Measurements from ENCODE around the gene JAML. TPM values are rescaled to one million over a fixed set of nuclear protein-coding genes. Genes with fewer than 3 reads are reported as not detected.

Gene JAML
- total RNA-seq, 1 donor from 2014 or later = not detected

DNA sequence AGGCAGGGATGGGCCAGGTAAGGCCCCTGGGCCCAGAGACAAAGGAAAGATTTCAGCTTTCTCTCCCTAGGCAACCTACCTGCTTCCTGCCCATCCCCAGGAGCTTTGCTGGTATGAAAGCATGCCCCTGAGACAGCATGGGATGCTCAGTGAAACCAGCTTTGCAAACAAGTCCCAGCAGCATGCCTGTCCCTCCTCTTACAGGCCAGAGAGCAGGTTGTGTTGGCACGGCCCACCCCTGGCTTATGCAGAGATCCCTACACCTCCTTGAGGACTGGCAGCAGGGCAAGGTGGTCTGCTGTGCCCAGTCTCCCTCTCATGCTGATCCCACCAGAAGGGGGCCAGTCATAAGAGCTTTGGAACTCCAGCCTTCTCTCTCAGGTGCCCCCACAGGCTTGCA, 75.3 kb downstream of the JAML start:
- intact Hi-C loops (cut with DNase I) = loop anchor here (5.0 to 10.0 kb wide), 2 partner anchors 208 to 335 kb away; partner anchors contain the start of gene UBE4A
- H3K4me1 ChIP-seq = peaks cover 3 to 23% of the 10 kb centered on the region in 2 donors

GRCh38 chr11:118148856-118149255, 76.0 kb downstream of the JAML start:
- H3K27ac ChIP-seq = no peak overlapping the region
- peaks cover 3 to 23% of the 10 kb centered on the region in 2 donors for H3K4me1 ChIP-seq
- TF ChIP-seq CTCF (IDR thresholded peaks at IDR 0.05) = no peak
- H3K27me3 ChIP-seq = no peaks in the 10 kb centered on the region
- DNase-seq (ENCODE audit: low spot score in 2 of 2) = no peak
- no peaks in the 10 kb centered on the region for H3K9me3 ChIP-seq
- intact Hi-C loops (cut with DNase I) = loop anchor here (5.0 to 10.0 kb wide), 2 partner anchors 208 to 336 kb away; partner anchors contain the start of gene UBE4A
- no peaks in the 10 kb centered on the region for H3K36me3 ChIP-seq
- H3K4me3 ChIP-seq = no peak overlapping the region

More for the DNA sequence above, 75.3 kb downstream of the JAML start:
- TF ChIP-seq CTCF (IDR thresholded peaks at IDR 0.05) = no peak
- Histone ChIP-seq H3K27me3 (no peaks in the 10 kb centered on the region), H3K4me3 (no peak overlapping the region), H3K27ac (no peak overlapping the region), H3K36me3 (no peaks in the 10 kb centered on the region), H3K9me3 (no peaks in the 10 kb centered on the region)
- no peak for DNase-seq (ENCODE audit: low spot score in 2 of 2)

DNA sequence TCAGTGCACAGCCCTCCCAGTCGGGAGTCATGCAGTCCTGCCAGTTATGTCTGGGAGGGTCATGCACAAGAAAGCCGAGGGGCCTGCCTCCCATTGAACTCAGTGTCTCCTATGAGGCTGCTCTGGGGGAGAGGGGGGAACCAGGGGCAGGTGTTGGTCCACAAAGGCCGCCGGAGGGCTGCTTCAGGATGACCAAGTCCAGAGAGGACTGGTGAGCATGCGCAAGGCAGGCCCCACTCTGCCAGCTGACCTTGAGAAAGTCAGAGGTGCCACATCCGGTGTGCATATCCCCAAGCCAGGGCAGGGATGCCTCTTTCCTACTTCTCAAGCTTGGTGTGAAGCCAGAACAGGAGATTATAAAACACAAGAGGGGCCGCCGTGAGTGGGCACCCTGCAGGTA, 76.6 kb downstream of the JAML start:
- Histone ChIP-seq H3K27me3 (no peaks in the 10 kb centered on the region), H3K4me3 (no peak overlapping the region), H3K36me3 (no peaks in the 10 kb centered on the region), H3K9me3 (no peaks in the 10 kb centered on the region), H3K27ac (no peak overlapping the region), H3K4me1 (peaks cover 3 to 21% of the 10 kb centered on the region in 2 donors)
- no peak for DNase-seq (ENCODE audit: low spot score in 2 of 2)
- no peak for TF ChIP-seq CTCF (IDR thresholded peaks at IDR 0.05)
- intact Hi-C loops (cut with DNase I) = loop anchor here (5.0 to 10.0 kb wide), 2 partner anchors 209 to 337 kb away; partner anchors contain the start of gene UBE4A

DNA sequence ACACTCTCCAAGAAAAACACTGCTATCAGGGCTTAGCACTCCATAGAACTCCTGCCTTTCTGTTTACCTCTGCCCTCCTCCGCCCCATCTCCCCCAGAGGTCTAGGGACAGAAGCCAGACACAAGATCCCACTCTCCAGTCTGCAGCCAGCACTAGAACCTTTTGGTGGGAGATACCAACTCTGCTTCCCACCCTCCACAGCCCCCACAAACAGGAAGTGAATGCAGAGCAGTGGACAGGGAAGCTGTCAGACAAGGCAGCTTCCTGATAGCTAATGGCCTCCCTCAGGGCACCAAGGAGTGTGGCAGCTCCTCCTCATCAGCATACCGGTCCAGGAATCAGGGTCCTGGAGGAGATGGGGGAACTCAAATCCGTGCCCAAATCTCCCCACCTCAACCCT, 77.3 kb downstream of the JAML start:
- H3K4me3 ChIP-seq = no peak overlapping the region
- TF ChIP-seq CTCF (IDR thresholded peaks at IDR 0.05) = no peak
- intact Hi-C loops (cut with DNase I) = loop anchor here (5.0 to 10.0 kb wide), 2 partner anchors 210 to 337 kb away; partner anchors contain the start of gene UBE4A
- no peaks in the 10 kb centered on the region for H3K36me3 ChIP-seq
- H3K9me3 ChIP-seq = no peaks in the 10 kb centered on the region
- H3K27me3 ChIP-seq = no peaks in the 10 kb centered on the region
- no peak overlapping the region for H3K27ac ChIP-seq
- no peak for DNase-seq (ENCODE audit: low spot score in 2 of 2)
- H3K4me1 ChIP-seq = peaks cover 0 to 16% of the 10 kb centered on the region in 2 donors

GRCh38 chr11:118146554-118146953, 78.3 kb downstream of the JAML start:
- no peaks in the 10 kb centered on the region for H3K9me3 ChIP-seq
- DNase-seq (ENCODE audit: low spot score in 2 of 2) = no peak
- H3K27ac ChIP-seq = no peak overlapping the region
- H3K36me3 ChIP-seq = no peaks in the 10 kb centered on the region
- no peak overlapping the region for H3K4me3 ChIP-seq
- peaks cover 0 to 14% of the 10 kb centered on the region in 2 donors for H3K4me1 ChIP-seq
- intact Hi-C loops (cut with DNase I) = loop anchor here (5.0 to 10.0 kb wide), 2 partner anchors 211 to 338 kb away; partner anchors contain the start of gene UBE4A
- no peaks in the 10 kb centered on the region for H3K27me3 ChIP-seq
- TF ChIP-seq CTCF (IDR thresholded peaks at IDR 0.05) = no peak

Data from ascending aorta (tissue), 2 donors.